Measurements from ENCODE around the gene NEUROD1.

NEUROD1 gene

GRCh38 chr2:181677912-181678586 is 2.3 kb downstream of the NEUROD1 start (continued):
- no peak for TF ChIP-seq ZNF558 (tag by site-specific recombination; IDR thresholded peaks at IDR 0.05)
- peak; percentile 99 for TF ChIP-seq REST (tag by site-specific recombination; IDR thresholded peaks at IDR 0.05)
- no peak for TF ChIP-seq GLI4 (tag by site-specific recombination; IDR thresholded peaks at IDR 0.05)
- TF ChIP-seq ZBTB44 (tag by site-specific recombination; IDR thresholded peaks at IDR 0.05), result no peak
- no peak for TF ChIP-seq KLF1 (tag by site-specific recombination; IDR thresholded peaks at IDR 0.05)
- TF ChIP-seq ZBTB10 (tag by site-specific recombination; IDR thresholded peaks at IDR 0.05), result no peak
- no peak for TF ChIP-seq ZNF140 (tag by site-specific recombination; IDR thresholded peaks at IDR 0.05)
- TF ChIP-seq ZSCAN30 (tag by site-specific recombination; IDR thresholded peaks at IDR 0.05), result no peak
- TF ChIP-seq ZFP37 (tag by site-specific recombination; IDR thresholded peaks at IDR 0.05), result no peak
- no peak for TF ChIP-seq MZF1 (tag by site-specific recombination; IDR thresholded peaks at IDR 0.05; ENCODE audit: borderline replicate concordance)
- TF ChIP-seq ZNF658 (tag by site-specific recombination; IDR thresholded peaks at IDR 0.05), result no peak
- TF ChIP-seq ZNF645 (tag by site-specific recombination; IDR thresholded peaks at IDR 0.05), result no peak
- no peak for TF ChIP-seq SCRT2 (tag by site-specific recombination; IDR thresholded peaks at IDR 0.05)
- no peak for TF ChIP-seq ZNF175 (tag by site-specific recombination; IDR thresholded peaks at IDR 0.05)
- TF ChIP-seq ZNF626 (tag by site-specific recombination; IDR thresholded peaks at IDR 0.05), result no peak
- TF ChIP-seq EGR2 (tag by site-specific recombination; IDR thresholded peaks at IDR 0.05; ENCODE audit: low read depth), result 0 out of 2 replicates have a peak, but pooled peaks have one; percentile 28
- no peak for TF ChIP-seq ZNF701 (tag by site-specific recombination; IDR thresholded peaks at IDR 0.05)
- no peak for TF ChIP-seq MYNN (tag by site-specific recombination; IDR thresholded peaks at IDR 0.05; ENCODE audit: borderline replicate concordance)
- TF ChIP-seq ZBTB26 (tag by site-specific recombination; optimal IDR thresholded peaks at IDR 0.05), result peak; percentile 8
- peak; percentile 87 for TF ChIP-seq ZNF335 (tag by site-specific recombination; conservative IDR thresholded peaks at IDR 0.05)
- TF ChIP-seq ZNF362 (tag by site-specific recombination; IDR thresholded peaks at IDR 0.05), result no peak
- TF ChIP-seq ZNF121 (tag by site-specific recombination; IDR thresholded peaks at IDR 0.05), result no peak
- no peak for TF ChIP-seq ZSCAN23 (tag by site-specific recombination; IDR thresholded peaks at IDR 0.05)
- no peak for TF ChIP-seq SP2 (tag by site-specific recombination; IDR thresholded peaks at IDR 0.05)
- TF ChIP-seq PRDM10 (tag by site-specific recombination; IDR thresholded peaks at IDR 0.05), result peak; percentile 47; the same call in 1 of the 2 replicates
